NB4 (cell line): ENCODE results near the gene DDAH1.

ENCODE experiments used
- POLR2A ChIP-seq: IDR thresholded peaks from 2 replicates; pipeline ENCODE4 v1.6.1; 2011; ENCODE audit warnings: mild to moderate bottlenecking; ENCODE audit not compliant: insufficient read length; ENCODE audit errors: extremely low read depth
- TF ChIP-seq, protein P1 (sequence below): IDR thresholded peaks from one replicate; pipeline ENCODE4 v1.5.1; 2012; ENCODE audit warnings: low read depth, low read length
- TF ChIP-seq, protein P2 (sequence below): IDR thresholded peaks from 2 replicates; pipeline ENCODE4 v1.6.1; 2011; ENCODE audit warnings: low read depth, low read length

DNA sequence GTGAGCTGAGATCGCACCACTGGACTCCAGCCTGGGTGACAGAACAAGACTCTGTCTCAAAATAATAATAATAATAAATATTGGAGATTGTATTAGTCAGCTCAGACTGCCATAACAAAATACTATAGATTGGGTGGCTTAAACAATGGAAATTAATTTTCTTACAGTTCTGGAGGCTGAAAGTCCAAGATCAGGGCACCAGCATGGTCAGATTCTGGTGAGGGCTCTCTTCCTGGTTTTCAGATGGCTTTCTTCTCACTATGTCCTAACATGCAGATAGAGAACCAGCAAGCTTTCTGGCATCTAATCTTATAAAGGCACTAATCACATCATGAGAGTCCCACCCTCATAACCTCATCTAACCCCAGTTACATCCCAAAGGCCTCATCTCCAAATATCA is 23.2 kb upstream of the DDAH1 start:
- TF ChIP-seq, protein P1, sequence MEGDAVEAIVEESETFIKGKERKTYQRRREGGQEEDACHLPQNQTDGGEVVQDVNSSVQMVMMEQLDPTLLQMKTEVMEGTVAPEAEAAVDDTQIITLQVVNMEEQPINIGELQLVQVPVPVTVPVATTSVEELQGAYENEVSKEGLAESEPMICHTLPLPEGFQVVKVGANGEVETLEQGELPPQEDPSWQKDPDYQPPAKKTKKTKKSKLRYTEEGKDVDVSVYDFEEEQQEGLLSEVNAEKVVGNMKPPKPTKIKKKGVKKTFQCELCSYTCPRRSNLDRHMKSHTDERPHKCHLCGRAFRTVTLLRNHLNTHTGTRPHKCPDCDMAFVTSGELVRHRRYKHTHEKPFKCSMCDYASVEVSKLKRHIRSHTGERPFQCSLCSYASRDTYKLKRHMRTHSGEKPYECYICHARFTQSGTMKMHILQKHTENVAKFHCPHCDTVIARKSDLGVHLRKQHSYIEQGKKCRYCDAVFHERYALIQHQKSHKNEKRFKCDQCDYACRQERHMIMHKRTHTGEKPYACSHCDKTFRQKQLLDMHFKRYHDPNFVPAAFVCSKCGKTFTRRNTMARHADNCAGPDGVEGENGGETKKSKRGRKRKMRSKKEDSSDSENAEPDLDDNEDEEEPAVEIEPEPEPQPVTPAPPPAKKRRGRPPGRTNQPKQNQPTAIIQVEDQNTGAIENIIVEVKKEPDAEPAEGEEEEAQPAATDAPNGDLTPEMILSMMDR: no peak
- TF ChIP-seq POLR2A: no peak
- TF ChIP-seq, protein P2, sequence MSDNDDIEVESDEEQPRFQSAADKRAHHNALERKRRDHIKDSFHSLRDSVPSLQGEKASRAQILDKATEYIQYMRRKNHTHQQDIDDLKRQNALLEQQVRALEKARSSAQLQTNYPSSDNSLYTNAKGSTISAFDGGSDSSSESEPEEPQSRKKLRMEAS: no peak
